ENCODE data around the gene UBQLNL.

- no peak for TF ChIP-seq POLR2A (IDR thresholded peaks at IDR 0.05; ENCODE audit: low read length)
- TF ChIP-seq GATA1 (IDR thresholded peaks at IDR 0.05; ENCODE audit: low read depth, low read length): no peak
Measured at GRCh38 chr11:5522308-5522707, 5.8 kb upstream of the UBQLNL start.
